ENCODE data around the gene BTRC.
"Not testable (repeated sequence)": the region's sequence is repeated elsewhere in the genome, so short reads cannot be mapped to it uniquely, and the experiment has no call there.

Gene BTRC

DNA sequence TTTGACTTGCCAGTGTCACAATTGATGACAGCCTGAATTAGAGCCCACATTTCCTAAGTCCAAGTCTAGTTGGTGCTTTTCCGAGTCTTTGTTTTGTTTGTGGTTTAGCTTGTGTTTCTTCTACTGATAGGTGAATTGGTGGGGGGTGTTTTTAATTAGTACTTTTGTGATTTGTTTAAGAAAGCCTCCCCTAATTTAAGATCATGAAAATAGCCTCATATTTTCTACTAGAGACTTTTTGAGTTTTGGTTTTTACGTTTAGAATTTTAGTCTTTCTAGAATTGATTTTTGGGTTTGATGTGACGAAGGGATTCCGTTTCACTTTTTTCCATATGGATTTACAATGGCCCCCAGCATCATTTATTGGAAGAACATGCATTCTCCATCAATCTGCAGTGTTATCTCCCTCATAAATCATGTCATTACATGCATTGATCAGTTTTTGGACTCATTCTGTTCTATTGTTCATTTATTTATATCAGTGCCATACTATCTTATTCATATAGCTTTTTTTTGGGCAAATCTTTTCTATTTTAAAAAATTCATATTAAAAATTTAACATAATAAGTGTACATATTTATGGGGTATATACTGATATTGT is 32.8 kb downstream of the BTRC start:
- DNase-seq (ENCODE audit: low read depth, low spot score) = no peak

DNA sequence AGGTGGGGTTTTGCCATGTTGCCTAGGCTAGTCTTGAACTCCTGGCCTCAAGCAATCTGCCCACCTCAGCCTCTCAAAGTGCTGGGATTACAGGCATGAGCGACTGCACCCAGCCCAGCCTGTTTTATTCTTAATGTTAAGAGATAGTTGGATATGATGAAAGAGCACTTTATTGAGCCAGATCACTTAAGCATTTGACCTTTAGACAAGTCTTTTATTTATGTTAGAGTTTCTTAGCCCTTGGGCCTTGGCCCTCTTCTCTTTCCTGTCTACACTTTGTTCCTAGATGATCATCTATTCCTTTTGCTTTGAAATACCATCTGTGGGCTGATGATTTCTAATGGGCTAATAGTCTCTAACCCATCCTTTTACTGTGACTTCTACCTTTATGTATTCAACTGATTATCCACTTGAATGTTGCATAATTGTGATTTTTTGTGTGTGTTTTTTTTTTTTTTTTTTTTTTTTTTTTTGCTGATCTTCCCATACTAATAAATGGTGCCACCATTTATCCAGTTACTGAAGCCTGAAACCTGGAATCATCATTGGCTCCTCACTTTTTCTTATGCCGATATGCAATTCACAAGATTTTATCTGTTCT is 34.8 kb downstream of the BTRC start:
- DNase-seq (ENCODE audit: low read depth, low spot score) = no peak

DNA sequence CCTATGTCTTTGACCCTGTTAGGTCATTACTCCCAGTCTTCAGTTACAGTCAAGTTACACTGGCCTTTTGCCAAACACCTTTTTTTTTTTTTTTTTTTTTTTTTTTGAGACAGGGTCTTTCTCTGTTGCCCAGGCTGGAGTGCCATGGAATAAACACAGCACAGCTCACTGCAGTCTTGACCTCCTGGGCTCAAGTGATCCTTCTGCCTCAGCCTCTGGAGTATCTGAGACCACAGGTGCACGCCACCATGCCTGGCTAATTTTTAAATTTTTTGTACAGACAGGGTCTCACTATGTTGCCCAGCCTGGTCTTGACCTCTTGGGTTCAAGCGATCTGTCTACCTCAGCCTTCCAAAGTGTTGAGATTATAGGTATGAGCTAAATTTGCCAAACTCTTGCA is 35.6 kb downstream of the BTRC start:
- DNase-seq (ENCODE audit: low read depth, low spot score) = not testable (repeated sequence)

DNA sequence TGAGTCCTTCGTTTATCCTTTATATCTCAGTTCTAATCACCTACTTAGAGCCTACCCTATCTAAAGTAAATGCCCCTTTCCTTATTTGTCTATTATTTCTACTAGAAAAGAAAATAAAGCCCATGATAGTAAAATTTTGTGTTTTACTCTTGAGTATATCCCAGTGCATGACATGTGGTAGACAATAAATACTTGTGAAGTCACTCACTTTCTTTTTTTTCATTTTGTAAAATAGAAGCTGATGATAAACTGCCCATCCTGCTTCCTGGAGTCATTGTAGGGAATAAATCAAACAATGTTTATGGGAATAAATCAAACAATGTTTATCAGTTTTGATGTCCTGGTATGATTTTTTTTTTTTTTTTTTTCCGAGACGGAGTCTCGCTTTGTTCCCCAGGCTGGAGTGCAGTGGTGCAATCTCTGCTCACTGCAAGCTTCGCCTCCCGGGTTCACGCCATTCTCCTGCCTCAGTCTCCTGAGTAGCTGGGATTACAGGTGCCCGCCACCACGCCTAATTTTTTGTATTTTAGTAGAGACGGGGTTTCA is 36.1 kb downstream of the BTRC start:
- no peak for DNase-seq (ENCODE audit: low read depth, low spot score)

DNA sequence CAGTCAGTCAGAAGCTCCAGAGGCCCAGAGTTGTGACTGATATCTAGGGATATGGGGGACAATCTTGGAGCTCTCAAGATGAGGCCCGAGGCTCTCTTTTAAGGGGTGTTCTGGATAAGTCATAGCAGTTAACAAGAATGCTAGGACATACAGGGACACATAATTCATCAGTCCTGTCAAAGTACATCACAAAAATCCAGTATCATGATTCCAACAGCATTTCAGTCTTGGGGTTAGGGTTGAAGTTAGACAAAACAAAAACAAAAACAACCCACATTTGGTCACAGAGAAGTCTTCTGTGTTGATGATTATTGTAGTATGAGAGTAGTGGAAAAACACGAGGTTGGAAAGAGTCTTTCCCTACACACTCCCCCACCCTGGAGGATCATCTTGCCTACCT is 39.4 kb downstream of the BTRC start:
- DNase-seq (ENCODE audit: low read depth, low spot score) = no peak

DNA sequence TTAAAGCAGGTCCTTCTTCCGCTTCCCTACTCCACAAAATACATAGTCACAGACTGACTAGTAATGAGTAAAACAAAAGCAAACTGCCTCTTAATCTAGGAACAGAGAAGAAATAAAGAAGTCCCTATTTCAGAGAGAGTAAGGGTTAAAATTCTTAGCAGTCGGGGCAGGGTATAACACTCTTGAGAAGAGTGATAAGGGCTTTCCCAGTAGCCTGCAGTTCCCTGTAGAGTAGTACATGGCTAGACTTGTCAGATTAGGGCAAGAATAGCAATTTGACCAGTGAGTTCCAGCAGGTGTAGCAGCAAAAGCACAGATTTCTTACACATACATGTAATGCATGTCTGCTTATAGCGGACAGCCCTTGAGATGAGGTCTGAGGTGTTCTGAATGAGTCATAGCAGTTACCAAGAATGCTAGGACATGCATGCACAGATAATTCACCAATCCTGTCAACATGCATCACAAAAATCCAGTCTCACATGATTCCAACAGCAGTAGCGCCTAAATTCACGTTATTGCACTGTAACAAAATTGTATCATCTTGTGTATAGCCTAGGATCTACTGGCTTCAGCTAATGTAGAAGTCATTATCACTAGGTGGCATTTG is 40.7 kb downstream of the BTRC start:
- no peak for DNase-seq (ENCODE audit: low read depth, low spot score)

DNA sequence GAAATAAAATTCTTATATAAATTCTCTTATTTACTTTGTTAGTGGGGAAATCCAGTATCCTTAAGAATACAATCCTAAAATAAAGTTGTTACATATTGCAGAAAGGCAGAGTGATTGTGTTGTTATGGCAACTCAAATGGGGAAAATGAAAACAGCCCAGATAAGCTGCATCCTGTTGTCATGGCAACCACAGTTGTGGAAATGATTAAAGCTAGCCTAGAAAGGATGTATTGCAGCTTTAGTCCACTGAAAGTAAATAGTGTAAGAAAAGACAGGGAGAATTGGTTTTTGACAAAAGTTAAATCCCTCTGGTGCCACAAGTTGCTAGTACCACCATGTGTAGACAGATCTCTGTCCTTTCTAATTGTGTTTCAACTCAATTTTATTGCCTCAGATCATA is 43.2 kb downstream of the BTRC start:
- DNase-seq (ENCODE audit: low read depth, low spot score) = no peak

DNA sequence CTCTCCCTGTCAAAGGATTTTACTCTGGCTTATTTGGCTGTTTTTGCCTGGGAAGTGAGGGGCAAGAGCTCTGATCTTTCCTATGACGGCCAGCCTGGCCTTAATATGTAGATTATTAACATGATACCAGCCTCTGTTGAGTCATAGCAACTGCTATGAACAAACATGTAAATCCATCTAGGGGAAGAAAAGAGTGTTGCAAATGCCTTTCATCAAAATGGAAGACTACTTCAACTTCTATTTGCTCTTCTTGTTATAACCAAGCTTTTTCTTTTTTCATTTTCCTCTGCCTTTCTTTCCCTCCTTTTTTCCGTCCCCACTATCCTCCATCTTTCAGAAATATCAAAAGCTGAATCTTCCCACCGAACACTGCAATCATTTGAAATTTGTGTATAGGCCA is 46.6 kb downstream of the BTRC start:
- DNase-seq (ENCODE audit: low read depth, low spot score) = no peak

DNA sequence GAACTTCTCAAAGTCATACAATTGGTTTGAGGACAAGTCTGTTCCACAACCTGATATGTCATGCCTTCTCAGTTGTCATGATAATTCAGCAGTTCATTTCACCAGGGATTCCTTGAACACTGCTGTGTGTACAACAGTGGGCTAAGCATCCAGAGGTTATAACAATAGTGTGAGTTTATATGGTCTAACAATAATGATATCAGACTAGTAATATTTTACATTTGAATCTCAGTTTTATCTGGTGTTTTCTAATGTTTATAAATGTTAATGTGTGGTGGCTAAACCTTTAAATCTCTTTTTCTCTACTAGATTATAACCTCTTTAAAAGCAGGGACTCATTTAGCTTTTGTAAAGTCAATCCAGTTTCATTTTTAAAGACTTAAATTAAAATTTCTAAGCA is 48.7 kb downstream of the BTRC start:
- DNase-seq (ENCODE audit: low read depth, low spot score) = no peak

DNA sequence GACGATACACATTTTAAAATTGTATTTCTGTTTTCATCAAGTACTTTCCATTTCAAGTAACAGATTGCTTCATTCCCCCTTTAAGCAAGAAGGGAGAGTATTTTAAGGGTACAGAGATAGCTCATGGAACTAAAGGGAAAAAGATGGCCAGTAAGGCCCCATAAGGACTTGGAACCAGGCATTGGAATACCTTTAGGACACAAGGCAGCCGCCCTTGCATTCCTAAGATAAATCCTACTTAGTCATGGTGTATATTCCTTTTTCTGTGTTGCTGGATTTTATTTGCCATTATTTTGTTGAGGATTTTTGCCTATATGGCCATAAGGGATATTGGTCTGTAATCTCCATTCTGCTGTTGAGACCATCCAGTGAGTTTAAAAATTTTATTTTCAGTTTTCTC is 49.2 kb downstream of the BTRC start:
- DNase-seq (ENCODE audit: low read depth, low spot score) = no peak

DNA sequence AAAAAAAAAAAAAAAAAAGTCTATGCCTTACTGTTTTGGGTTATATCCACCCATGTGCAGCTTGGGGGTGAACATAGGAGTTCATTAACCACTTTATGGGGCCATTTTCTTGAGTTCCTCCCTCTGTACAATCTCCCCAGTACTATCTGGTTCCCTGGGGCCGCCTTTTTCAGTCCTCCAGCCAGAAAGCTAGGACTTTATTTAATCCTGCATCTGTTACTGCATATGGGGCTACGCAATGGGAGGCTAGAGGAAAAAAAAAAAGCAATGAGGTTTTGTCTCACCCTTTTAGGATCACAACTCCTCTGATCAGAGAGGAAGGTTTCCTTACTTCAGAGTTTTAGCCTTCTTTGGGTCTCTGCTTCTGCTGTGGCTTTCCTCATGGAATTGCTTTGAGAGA is 51.0 kb downstream of the BTRC start:
- no peak for DNase-seq (ENCODE audit: low read depth, low spot score)

DNA sequence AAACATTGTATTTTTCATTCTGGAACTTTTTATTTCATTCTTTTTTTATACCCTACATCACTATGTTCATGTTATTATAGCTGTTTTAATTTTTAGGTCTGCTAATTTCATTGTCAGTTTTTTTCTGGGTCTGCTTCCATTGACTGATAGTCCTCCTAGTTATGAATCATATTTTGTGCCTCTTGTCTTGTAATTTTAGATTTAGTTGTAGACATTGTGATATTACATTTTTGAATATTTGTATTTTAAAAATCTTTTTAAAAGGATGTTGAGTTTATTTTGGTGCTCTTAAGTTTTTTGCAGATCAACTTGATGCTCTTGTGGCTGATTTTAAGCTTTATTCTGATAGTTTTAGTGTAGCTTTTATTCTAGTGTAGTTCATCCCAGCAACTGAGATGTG is 57.6 kb downstream of the BTRC start:
- DNase-seq (ENCODE audit: low read depth, low spot score) = no peak

DNA sequence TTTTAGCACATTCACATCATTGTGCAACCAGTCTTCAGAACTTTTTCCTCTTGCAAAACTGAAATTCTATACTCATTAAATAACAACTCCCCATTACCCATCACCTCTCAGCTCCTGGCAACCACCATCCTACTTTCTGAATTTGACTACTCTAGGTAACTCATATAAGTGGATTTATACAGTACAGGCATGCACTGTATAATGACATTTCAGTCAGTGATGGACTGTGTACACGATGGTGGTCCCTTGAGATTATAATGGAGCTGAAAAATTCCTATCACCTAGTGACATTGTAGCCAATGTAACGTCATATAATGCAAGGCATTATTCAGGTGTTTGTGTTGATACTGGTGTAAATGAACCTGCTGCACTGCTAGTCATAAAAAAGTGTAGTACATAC is 60.1 kb downstream of the BTRC start:
- no peak for DNase-seq (ENCODE audit: low read depth, low spot score)

DNA sequence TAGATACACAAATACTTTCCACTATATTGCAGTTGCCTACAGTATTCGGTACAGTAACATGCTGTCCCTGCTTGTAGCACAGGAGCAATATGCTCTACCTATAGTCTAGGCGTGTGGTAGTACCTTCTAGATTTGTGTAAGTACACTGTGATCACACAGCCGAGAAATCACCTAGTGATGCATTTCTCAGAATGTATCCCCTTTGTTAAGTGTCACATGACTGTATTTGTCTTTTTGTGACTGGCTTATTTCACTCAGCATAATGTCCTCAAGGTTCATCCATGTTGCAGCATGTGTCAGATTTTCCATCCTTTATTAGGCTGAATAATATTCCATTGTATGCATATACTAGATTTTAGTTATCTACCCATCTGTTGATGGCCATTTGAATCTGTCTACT is 61.9 kb downstream of the BTRC start:
- DNase-seq (ENCODE audit: low read depth, low spot score) = no peak

DNA sequence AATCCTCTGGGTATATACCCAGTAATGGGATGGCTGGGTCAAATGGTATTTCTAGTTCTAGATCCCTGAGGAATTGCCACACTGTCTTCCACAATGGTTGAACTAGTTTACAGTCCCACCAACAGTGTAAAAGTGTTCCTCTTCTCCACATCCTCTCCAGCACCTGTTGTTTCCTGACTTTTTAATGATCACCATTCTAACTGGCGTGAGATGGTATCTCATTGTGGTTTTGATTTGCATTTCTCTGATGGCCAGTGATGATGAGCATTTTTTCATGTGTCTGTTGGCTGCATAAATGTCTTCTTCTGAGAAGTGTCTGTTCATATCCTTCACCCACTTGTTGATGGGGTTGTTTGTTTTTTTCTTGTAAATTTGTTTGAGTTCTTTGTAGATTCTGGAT is 68.0 kb downstream of the BTRC start:
- DNase-seq (ENCODE audit: low read depth, low spot score) = not testable (repeated sequence)

DNA sequence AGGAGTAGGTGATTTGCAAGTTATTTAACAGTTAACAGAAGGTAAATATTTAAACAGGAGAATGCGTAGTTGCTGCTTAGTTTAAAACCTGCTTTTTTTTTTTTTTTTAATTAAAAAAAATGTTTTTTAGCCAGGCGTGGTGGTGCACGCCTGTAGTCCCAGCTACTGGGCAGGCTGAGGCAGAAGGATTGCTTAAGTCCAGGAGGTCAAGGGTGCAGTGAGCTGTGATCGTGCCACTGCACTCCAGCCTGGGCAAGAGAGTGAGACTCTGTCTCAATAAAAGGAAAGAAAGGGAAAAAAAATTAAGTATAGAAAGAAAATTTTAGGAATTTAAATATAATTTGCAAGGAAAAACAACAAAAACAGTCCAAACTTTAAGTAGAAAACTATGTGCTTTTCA is 71.6 kb downstream of the BTRC start:
- no peak for DNase-seq (ENCODE audit: low read depth, low spot score)

DNA sequence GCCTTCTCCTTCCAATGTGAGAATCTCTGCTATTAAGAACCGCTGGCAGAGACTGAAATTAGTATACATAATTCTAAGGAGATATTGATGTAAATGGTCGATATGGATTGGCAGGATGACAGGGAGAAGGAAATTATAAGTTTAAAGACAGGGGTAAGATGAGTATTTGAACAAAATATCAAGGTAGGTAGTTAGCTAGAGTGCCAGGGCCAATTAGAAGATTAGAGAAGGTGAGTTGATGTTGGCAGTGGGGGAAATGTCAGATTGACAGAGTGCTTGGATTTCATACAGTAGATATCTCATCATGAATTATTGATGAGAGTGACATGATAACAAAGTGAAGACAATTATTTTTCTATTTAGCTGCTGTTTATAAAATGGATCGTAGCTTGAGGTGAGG is 74.1 kb downstream of the BTRC start:
- no peak for DNase-seq (ENCODE audit: low read depth, low spot score)

DNA sequence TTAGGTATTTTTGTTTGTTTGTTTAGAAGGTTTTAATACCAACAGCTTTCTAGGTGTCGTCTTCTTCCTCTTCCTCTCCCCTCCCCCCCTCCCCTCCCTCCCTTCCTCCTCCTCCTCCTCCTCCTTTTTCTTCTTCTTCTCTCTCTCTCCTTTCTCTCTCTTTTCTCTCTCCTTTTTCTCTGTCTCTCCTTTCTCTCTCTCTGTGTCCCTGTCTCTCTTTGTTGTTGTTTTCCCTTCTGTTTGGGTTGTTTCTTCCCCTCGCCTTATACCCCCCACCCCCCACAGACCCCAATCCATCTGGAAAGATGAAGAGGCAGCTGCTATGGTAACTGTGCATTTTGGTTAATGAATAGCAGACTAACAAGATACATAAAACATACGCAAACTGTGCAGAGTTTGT is 75.5 kb downstream of the BTRC start:
- no peak for DNase-seq (ENCODE audit: low read depth, low spot score)

DNA sequence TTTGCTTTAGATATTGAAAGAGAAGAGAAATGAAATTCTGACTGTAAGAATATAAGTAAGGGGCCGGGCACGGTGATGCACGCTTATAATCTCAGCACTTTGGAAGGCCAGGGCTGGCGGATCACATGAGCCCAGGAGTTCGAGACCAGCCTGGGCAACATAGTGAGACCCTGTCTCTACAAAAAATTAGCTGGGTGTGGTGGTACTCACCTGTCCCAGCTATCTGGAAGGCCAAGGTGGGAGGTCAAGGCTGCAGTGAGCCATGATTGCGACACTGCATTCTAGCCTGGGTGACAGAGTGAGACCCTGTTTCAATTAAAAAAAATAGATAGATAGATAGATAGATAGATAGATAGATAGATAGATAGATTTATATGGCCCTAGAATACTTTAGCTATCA is 82.3 kb downstream of the BTRC start:
- no peak for DNase-seq (ENCODE audit: low read depth, low spot score)

DNA sequence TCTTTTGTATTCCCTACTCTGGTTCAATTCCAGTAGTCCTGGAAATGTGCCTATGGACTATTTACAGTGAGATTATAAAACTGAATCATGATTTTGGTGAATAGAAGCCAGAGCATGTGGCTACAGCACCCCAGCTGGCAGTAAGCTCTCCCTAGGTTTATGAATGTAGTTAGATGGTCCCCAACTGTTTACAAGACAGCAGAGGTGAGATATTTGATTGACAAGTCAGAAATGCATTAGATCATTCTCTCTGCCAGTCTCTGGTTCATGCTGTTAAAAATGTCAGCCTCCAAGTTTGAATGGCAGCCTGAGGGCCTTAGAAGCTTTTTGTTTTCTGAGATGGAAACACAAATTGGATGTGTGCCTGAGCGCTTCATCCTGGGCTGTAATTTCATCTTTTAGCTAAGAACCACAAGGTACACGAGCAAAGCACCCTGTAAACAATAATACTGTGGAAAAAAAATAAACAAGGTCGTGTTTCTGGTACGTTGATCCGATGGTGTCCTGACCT is 85.0 kb downstream of the BTRC start:
- no peak for DNase-seq (ENCODE audit: low read depth, low spot score)

DNA sequence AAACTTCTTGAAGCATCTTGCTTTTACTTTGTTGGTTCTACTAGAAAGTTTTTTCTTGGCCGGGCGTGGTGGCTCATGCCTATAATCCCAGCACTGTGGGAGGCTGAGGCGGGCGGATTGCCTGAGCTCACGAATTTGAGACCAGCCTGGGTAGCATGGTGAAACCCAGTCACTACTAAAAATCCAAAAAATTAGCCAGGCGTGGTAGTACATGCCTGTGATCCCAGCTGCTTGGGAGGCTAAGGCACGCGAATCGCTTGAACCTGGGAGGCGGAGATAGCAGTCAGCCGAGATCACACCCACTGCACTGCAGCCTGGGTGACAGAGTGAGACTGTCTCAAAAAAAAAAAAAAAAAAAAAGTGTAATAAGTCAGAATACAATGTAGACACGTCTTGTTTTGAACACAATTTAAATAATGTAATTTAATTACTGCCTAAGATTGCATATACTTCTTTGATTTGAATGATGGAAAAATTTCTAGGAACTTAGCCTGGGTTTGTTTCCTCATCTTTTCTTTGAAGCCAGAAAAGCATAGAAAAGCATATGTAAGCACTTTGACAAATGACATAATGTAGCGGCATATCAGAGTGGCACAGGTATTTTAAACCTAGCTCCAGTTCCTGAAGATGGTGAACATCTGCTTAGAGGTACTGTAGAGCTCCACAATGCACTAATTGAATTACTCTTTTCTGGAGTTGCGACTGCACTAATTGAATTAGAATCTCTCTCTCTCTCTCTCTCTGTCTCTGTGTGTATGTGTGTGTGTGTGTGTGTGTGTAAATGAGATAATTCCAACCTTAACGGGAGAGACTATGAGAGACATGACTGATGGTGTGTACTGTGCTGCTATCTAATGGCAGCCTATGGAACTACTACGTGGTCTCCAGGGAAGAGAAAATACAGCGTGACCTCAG is 87.8 kb downstream of the BTRC start:
- DNase-seq (ENCODE audit: low read depth, low spot score) = peak; percentile 24

DNA sequence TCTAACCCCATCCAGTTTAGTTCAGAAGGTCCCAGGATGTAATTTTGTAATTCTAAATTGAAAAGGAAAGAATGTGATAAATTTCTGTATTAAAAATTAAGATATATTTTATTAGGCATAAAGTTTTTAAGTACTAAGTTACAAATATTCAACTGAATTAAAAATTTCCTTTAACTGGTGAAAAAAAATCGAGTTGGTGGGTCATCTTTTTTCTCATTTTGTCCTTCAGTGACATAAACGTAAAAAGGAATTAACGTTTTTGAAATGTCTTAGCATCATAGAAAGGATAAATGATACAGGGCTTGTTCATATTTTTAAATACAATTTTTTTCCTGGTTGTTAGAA is 88.5 kb downstream of the BTRC start:
- DNase-seq (ENCODE audit: low read depth, low spot score) = no peak
